IMR-90 (cell line): ENCODE results near the gene MAMDC4. TPM values are rescaled to one million over a fixed set of nuclear protein-coding genes. Genes with fewer than 3 reads are reported as not detected.

Experiments used
- ATAC-seq: fragments of 200-7000 bp; cut with Tn5 transposase; 2 replicates; pipeline ENCODE4 v1.9.1; 2020; ENCODE audit warnings: low read depth, mild to moderate bottlenecking, moderate library complexity
- BruUV-seq: library from RNA; stranded (reverse); fragments of 400-500 nt; replicated peaks from 2 replicates; lab custom pipeline; 2021; lab: Mats Ljungman, UMichigan
- CTCF ChIA-PET: fragments of 300-600 bp; formaldehyde crosslinking; extraction: SDS; loops from one replicate; lab custom pipeline; 2021; ENCODE audit warnings: antibody characterized with exemption; lab: Yijun Ruan, JAX
- POLR2A ChIA-PET: fragments of 300-600 bp; sonication (Branson Sonifier 250); formaldehyde crosslinking; loops from one replicate; lab custom pipeline; 2022; ENCODE audit warnings: antibody characterized with exemption; ENCODE audit not compliant: unreplicated experiment; lab: Charles Lee
- DNase-seq: peaks from one replicate; pipeline ENCODE4 v3.0.0; 2013
- H2AFZ ChIP-seq: replicated peaks from 2 replicates; pipeline ENCODE3; 2013; ENCODE audit warnings: low read length, mild to moderate bottlenecking; ENCODE audit not compliant: poor library complexity
- H2AK5ac ChIP-seq: 2 replicates; pipeline ENCODE4 v1.6.1; 2013; ENCODE audit warnings: low read depth, low read length, inconsistent platforms
- H2AK9ac ChIP-seq: replicated peaks from 2 replicates; pipeline ENCODE3; 2013; ENCODE audit warnings: mild to moderate bottlenecking, low read depth, low read length, moderate library complexity; ENCODE audit not compliant: poor library complexity
- H2BK120ac ChIP-seq: 2 replicates; pipeline ENCODE4 v1.6.1; 2013; ENCODE audit warnings: low read depth, low read length, inconsistent platforms
- H2BK15ac ChIP-seq: 3 replicates; pipeline ENCODE4 v1.6.1; 2013; ENCODE audit warnings: low read depth, low read length, inconsistent platforms
- H2BK20ac ChIP-seq: 2 replicates; pipeline ENCODE4 v1.6.1; 2013; ENCODE audit warnings: low read depth, mild to moderate bottlenecking, inconsistent platforms, low read length, moderate library complexity
- H2BK5ac ChIP-seq: 2 replicates; pipeline ENCODE4 v1.6.1; 2013; ENCODE audit warnings: mild to moderate bottlenecking, low read depth, low read length, inconsistent platforms; ENCODE audit not compliant: poor library complexity, severe bottlenecking
- H3K14ac ChIP-seq: replicated peaks from 2 replicates; pipeline ENCODE4 v1.6.1; 2013; ENCODE audit warnings: low read depth, low read length, inconsistent platforms
- H3K18ac ChIP-seq: 2 replicates; pipeline ENCODE4 v1.6.1; 2013; ENCODE audit warnings: low read depth, low read length, control low read depth
- H3K23ac ChIP-seq: 2 replicates; pipeline ENCODE4 v1.6.1; 2013; ENCODE audit warnings: low read depth, low read length, inconsistent platforms
- H3K27ac ChIP-seq: 2 replicates; pipeline ENCODE4 v1.5.1; 2013; ENCODE audit warnings: mild to moderate bottlenecking, control low read depth, low read length; ENCODE audit not compliant: insufficient read depth
- H3K27me3 ChIP-seq: 2 replicates; pipeline ENCODE4 v1.6.1; 2013; ENCODE audit warnings: low read length; ENCODE audit not compliant: control insufficient read depth, insufficient read depth
- H3K36me3 ChIP-seq: 2 replicates; pipeline ENCODE4 v1.6.1; 2013; ENCODE audit warnings: low read length, mixed read lengths; ENCODE audit not compliant: control insufficient read depth, insufficient read depth
- H3K4ac ChIP-seq: 2 replicates; pipeline ENCODE4 v1.6.1; 2013; ENCODE audit warnings: low read depth, low read length, inconsistent platforms
- H3K4me1 ChIP-seq: 2 replicates; pipeline ENCODE4 v1.6.1; 2013; ENCODE audit warnings: low read length, mixed read lengths; ENCODE audit not compliant: control insufficient read depth, insufficient read depth
- H3K4me2 ChIP-seq: 2 replicates; pipeline ENCODE4 v1.6.1; 2013; ENCODE audit warnings: low read depth, mild to moderate bottlenecking, control low read depth, low read length, moderate library complexity
- H3K4me3 ChIP-seq: 2 replicates; pipeline ENCODE4 v1.5.1; 2013; ENCODE audit warnings: low read depth, mild to moderate bottlenecking, control low read depth, low read length, moderate library complexity; ENCODE audit not compliant: insufficient read depth
- H3K56ac ChIP-seq: 2 replicates; pipeline ENCODE4 v1.6.1; 2013; ENCODE audit warnings: low read length, inconsistent platforms; ENCODE audit not compliant: insufficient read depth; ENCODE audit errors: extremely low read depth
- H3K79me1 ChIP-seq, 2 experiments: 2 replicates each; pipeline ENCODE4 v1.6.1; 2013; ENCODE audit warnings: low read length in 2 of 2, inconsistent platforms in 1 of 2, low read depth in 1 of 2
- H3K9ac ChIP-seq: 2 replicates; pipeline ENCODE4 v1.6.1; 2013; ENCODE audit warnings: low read depth, low read length, control low read depth
- H3K9me1 ChIP-seq: 2 replicates; pipeline ENCODE4 v1.6.1; 2013; ENCODE audit warnings: low read length, inconsistent platforms; ENCODE audit not compliant: insufficient read depth
- H3K9me3 ChIP-seq: 2 replicates; pipeline ENCODE4 v1.6.1; 2013; ENCODE audit warnings: low read length; ENCODE audit not compliant: control insufficient read depth, insufficient read depth
- H4K20me1 ChIP-seq: 2 replicates; pipeline ENCODE4 v1.6.1; 2013; ENCODE audit warnings: low read length, inconsistent platforms; ENCODE audit not compliant: insufficient read depth
- H4K5ac ChIP-seq: 2 replicates; pipeline ENCODE4 v1.6.1; 2013; ENCODE audit warnings: mild to moderate bottlenecking, low read depth, low read length, control low read depth
- H4K8ac ChIP-seq, 2 experiments: 2 replicates each; pipeline ENCODE4 v1.6.1; 2013; ENCODE audit warnings: low read depth in 2 of 2, low read length in 2 of 2, control low read depth in 1 of 2, inconsistent platforms in 1 of 2
- H4K91ac ChIP-seq: 2 replicates; pipeline ENCODE4 v1.6.1; 2013; ENCODE audit warnings: low read depth, low read length, inconsistent platforms; ENCODE audit not compliant: insufficient read depth
- CHD1 ChIP-seq: IDR thresholded peaks from 2 replicates; pipeline ENCODE4 v1.6.1; 2012; ENCODE audit warnings: low read depth, low read length, improper control_type of control experiment
- FOS ChIP-seq: fragments of 150-350 bp; IDR thresholded peaks from 2 replicates; pipeline ENCODE4 v1.6.1; 2016; ENCODE audit warnings: low read depth, low read length
- MAZ ChIP-seq: IDR thresholded peaks from 2 replicates; pipeline ENCODE4 v1.6.1; 2012; ENCODE audit warnings: low read depth, mild to moderate bottlenecking, low read length, improper control_type of control experiment, moderate library complexity, borderline replicate concordance
- MXI1 ChIP-seq: IDR thresholded peaks from 2 replicates; pipeline ENCODE4 v1.6.1; 2012; ENCODE audit warnings: low read depth, mild to moderate bottlenecking, low read length, moderate library complexity, borderline replicate concordance
- NFE2L2 ChIP-seq: fragments of 150-350 bp; IDR thresholded peaks from 2 replicates; pipeline ENCODE4 v1.6.1; 2016; ENCODE audit warnings: low read depth, mild to moderate bottlenecking, low read length
- RFX5 ChIP-seq: IDR thresholded peaks from 2 replicates; pipeline ENCODE4 v1.8.0; 2012; ENCODE audit warnings: low read depth, mild to moderate bottlenecking, low read length, moderate library complexity
- WGBS, 2 experiments: methylation state at CpG; one replicate each; pipeline versions ENCODE4 v1.1.5 to v1.1.7; 2013; ENCODE audit warnings: missing lambda C conversion rate in 2 of 2; ENCODE audit not compliant: insufficient read length in 1 of 2; ENCODE audit errors: extremely low coverage in 2 of 2; 5-methylcytosine and 5-hydroxymethylcytosine counted together
- dilution Hi-C: fragments of 300-500 bp; cut with HindIII; formaldehyde crosslinking; loops from one replicate; pipeline ENCODE4 v1.14.3; 2018; ENCODE audit warnings: low sequenced_read_pairs; ENCODE audit not compliant: unreplicated experiment
- in situ Hi-C: fragments of 300-500 bp; cut with MboI; formaldehyde crosslinking; loops from 3 replicates; pipeline ENCODE4 v1.14.3; 2019; ENCODE audit warnings: low sequenced_read_pairs, inconsistent platforms, mixed read lengths
- intact Hi-C: fragments of 100-400 bp; cut with micrococcal nuclease; formaldehyde crosslinking; loops from 2 replicates; pipeline ENCODE4 v1.10.0; 2022
- polyA plus RNA-seq, 3 experiments: library from polyadenylated mRNA; depleted of rRNA; stranded (reverse); fragments of >200 nt; gene quantifications; 2 replicates each; pipeline ENCODE4 v1.2.3, GENCODE V29; 2012; ENCODE audit warnings: low replicate concordance in 1 of 3
- total RNA-seq: library from RNA; depleted of rRNA; stranded (reverse); fragments of >200 nt; gene quantifications from 2 replicates; pipeline ENCODE4 v1.2.3, GENCODE V29; 2012
- TF ChIP-seq, protein P1 (sequence below): fragments of 150-350 bp; IDR thresholded peaks from 2 replicates; pipeline ENCODE4 v1.6.1; 2017; ENCODE audit warnings: mild to moderate bottlenecking, antibody characterized with exemption, low read length, low read depth

The MAMDC4 gene
- total and polyA plus RNA-seq, 2 of the 4 experiments (the other 2 are of a cell fraction): 0.18 to 3.5 TPM

GRCh38 chr9:136814725-136815421 lies 37.3 kb upstream of the MAMDC4 start:
- in situ Hi-C loops (no loop called here), dilution Hi-C loops (no loop called here), intact Hi-C loops (no loop called here)
- no peak overlapping the region for H2AFZ ChIP-seq
- no peaks in the 10 kb centered on the region for H3K9me3 ChIP-seq
- ATAC-seq (no peak), DNase-seq (no peak)
- H3K9ac ChIP-seq: no peak overlapping the region
- no peak overlapping the region for H3K18ac ChIP-seq
- no peak overlapping the region for H3K27ac ChIP-seq
- H2BK20ac ChIP-seq: no peak overlapping the region
- no peak overlapping the region for H2BK5ac ChIP-seq
- H4K20me1 ChIP-seq: peaks cover 21% of the 10 kb centered on the region
- H4K8ac ChIP-seq: no peak overlapping the region
- no peak overlapping the region for H3K23ac ChIP-seq
- no peak for TF ChIP-seq CHD1
- TF ChIP-seq NFE2L2: no peak
- TF ChIP-seq RFX5: no peak
- TF ChIP-seq, protein P1, sequence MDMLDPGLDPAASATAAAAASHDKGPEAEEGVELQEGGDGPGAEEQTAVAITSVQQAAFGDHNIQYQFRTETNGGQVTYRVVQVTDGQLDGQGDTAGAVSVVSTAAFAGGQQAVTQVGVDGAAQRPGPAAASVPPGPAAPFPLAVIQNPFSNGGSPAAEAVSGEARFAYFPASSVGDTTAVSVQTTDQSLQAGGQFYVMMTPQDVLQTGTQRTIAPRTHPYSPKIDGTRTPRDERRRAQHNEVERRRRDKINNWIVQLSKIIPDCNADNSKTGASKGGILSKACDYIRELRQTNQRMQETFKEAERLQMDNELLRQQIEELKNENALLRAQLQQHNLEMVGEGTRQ: no peak
- TF ChIP-seq FOS: no peak
- TF ChIP-seq MXI1: no peak
- TF ChIP-seq MAZ: no peak
- H3K79me1 ChIP-seq: peaks cover 33 to 53% of the 10 kb centered on the region in 2 experiments
- H3K4me2 ChIP-seq: no peak overlapping the region
- H3K4me3 ChIP-seq: no peak overlapping the region
- BruUV-seq: no TSS peak
- CTCF ChIA-PET: interaction anchor here (0.6 kb wide), 1 partner anchor 451 kb away, joined by 4 read pairs; no protein-coding TSS in a partner anchor
- no peak overlapping the region for H2AK5ac ChIP-seq
- no peak overlapping the region for H4K91ac ChIP-seq
- H2BK15ac ChIP-seq: no peak overlapping the region
- peaks cover 8% of the 10 kb centered on the region for H3K9me1 ChIP-seq
- H3K27me3 ChIP-seq: no peaks in the 10 kb centered on the region
- H3K14ac ChIP-seq: no peak overlapping the region
- no peak overlapping the region for H3K56ac ChIP-seq
- WGBS, 2 experiments: 100% methylated on average over 2 to 6 of the region's 13 CpGs
- POLR2A ChIA-PET: no interaction called here
- peaks cover 14% of the 10 kb centered on the region for H3K36me3 ChIP-seq
- peaks cover 2% of the 10 kb centered on the region; the same call in 1 of the 2 replicates for H3K4me1 ChIP-seq
- H3K4ac ChIP-seq: no peak overlapping the region
- H4K5ac ChIP-seq: no peak overlapping the region
- H2BK120ac ChIP-seq: no peak overlapping the region
- no peak overlapping the region for H2AK9ac ChIP-seq
